ENCODE data around the gene CNR1.

CNR1 gene

DNA sequence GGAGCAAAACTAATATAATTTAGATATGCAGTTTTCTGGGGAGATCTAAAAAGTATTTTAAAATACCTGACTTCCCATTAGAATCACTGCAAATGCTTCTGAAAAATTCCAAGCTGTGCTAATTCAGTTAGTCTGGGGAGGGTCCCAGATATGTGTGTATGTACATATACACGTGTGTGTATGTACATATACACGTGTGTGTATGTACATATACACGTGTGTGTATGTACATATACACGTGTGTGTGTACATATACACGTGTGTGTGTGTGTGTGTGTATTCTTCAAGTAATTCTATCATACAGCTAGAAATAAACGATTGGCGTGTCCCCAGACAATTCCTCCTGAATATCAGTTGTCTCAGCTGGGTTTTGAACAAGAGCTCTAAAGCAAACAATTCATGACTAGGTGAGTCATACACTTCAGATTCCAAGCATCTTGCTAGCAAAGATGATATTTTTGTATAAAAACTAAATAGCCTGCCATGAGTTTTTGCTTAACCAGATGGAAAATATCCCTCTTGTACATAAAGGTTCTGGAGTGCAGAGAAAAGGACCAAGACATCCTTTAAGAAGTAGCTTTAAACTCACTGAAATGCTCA lies 60.3 kb downstream of the CNR1 start:
- TF ChIP-seq CTCF (conservative IDR thresholded peaks at IDR 0.05): no peak
- H3K27ac ChIP-seq: no peak overlapping the region
